ENCODE measurements around the gene LTBR. TPM values are rescaled to one million over a fixed set of nuclear protein-coding genes. Genes with fewer than 3 reads are reported as not detected.
A peak's percentile ranks its signal among the peaks of the same experiment; 100 is the strongest.

LTBR gene
- total RNA-seq, 1 experiment from 2014 or later: 3.1 TPM

GRCh38 chr12:6369916-6370575 is 13.9 kb upstream of the LTBR start:
- CTCF ChIA-PET: no interaction called here
- no peak overlapping the region for H3K4me3 ChIP-seq (ENCODE audit: low read depth in 2 of 2, low read length in 2 of 2)
- no peaks in the 10 kb centered on the region for H3K27me3 ChIP-seq (ENCODE audit: control insufficient read depth, insufficient read depth, low read length)
- no peaks in the 10 kb centered on the region for H3K36me3 ChIP-seq (ENCODE audit: control insufficient read depth, insufficient read depth, low read length)
- POLR2A ChIA-PET: interaction anchor here (0.7 kb wide), 1 partner anchor 33 kb away, joined by 7 read pairs; no protein-coding TSS in a partner anchor
- H3K27ac ChIP-seq (ENCODE audit: low read length): peak overlapping the region; percentile 97
- H3K4me1 ChIP-seq (ENCODE audit: control insufficient read depth, insufficient read depth, low read length): peaks cover 64% of the 10 kb centered on the region
- TF ChIP-seq CTCF (IDR thresholded peaks at IDR 0.05) (no peak), TCF7L2 (IDR thresholded peaks at IDR 0.05; ENCODE audit: low read depth, low read length) (no peak), REST (IDR thresholded peaks at IDR 0.05; ENCODE audit: insufficient read depth in 1 of 2, low read depth in 2 of 2, low read length in 1 of 2) (no peak), POLR2AphosphoS5 (IDR thresholded peaks at IDR 0.05; ENCODE audit: low read depth, low read length) (no peak), SIN3A (IDR thresholded peaks at IDR 0.05; ENCODE audit: borderline replicate concordance, insufficient read depth, low read depth, low read length) (no peak)
- intact Hi-C loops (cut with micrococcal nuclease; ENCODE audit: unreplicated experiment): loop anchor here (5.0 kb wide), 1 partner anchor 33 kb away; no protein-coding TSS in a partner anchor
- no peak for ATAC-seq
- no peaks in the 10 kb centered on the region for H3K9me3 ChIP-seq (ENCODE audit: control insufficient read depth, insufficient read depth, low read depth, low read length)
- no peak for DNase-seq (ENCODE audit: low read depth, low spot score)
- in situ Hi-C loops (cut with HindIII; ENCODE audit: low pct_unique_long_range_greater_than_20kb, low sequenced_read_pairs): no loop called here
- no TSS peak for BruUV-seq (replicated peaks)

- in situ Hi-C loops (cut with HindIII; ENCODE audit: low pct_unique_long_range_greater_than_20kb, low sequenced_read_pairs) (no loop called here), intact Hi-C loops (cut with micrococcal nuclease; ENCODE audit: unreplicated experiment) (loop anchor here (5.0 kb wide), 1 partner anchor 33 kb away; no protein-coding TSS in a partner anchor)
- Histone ChIP-seq H3K36me3 (ENCODE audit: control insufficient read depth, insufficient read depth, low read length) (no peaks in the 10 kb centered on the region), H3K27ac (ENCODE audit: low read length) (peak overlapping the region; percentile 97), H3K4me3 (ENCODE audit: low read depth in 2 of 2, low read length in 2 of 2) (peak overlapping the region in 1 of 2 experiments; percentile 12; a peak in 1 of 4 replicates), H3K4me1 (ENCODE audit: control insufficient read depth, insufficient read depth, low read length) (peaks cover 69% of the 10 kb centered on the region), H3K27me3 (ENCODE audit: control insufficient read depth, insufficient read depth, low read length) (no peaks in the 10 kb centered on the region), H3K9me3 (ENCODE audit: control insufficient read depth, insufficient read depth, low read depth, low read length) (no peaks in the 10 kb centered on the region)
- ATAC-seq (no peak), DNase-seq (ENCODE audit: low read depth, low spot score) (no peak)
- no peak for TF ChIP-seq CTCF (IDR thresholded peaks at IDR 0.05)
- no peak for TF ChIP-seq SIN3A (IDR thresholded peaks at IDR 0.05; ENCODE audit: borderline replicate concordance, insufficient read depth, low read depth, low read length)
- TF ChIP-seq POLR2AphosphoS5 (IDR thresholded peaks at IDR 0.05; ENCODE audit: low read depth, low read length): no peak
- no peak for TF ChIP-seq TCF7L2 (IDR thresholded peaks at IDR 0.05; ENCODE audit: low read depth, low read length)
- TF ChIP-seq REST (IDR thresholded peaks at IDR 0.05; ENCODE audit: insufficient read depth in 1 of 2, low read depth in 2 of 2, low read length in 1 of 2): no peak
- ChIA-PET POLR2A (no interaction called here), CTCF (no interaction called here)
- BruUV-seq (replicated peaks): no TSS peak
These were observed 13.4 kb upstream of the LTBR start for GRCh38 chr12:6370576-6370935.
